Thyroid gland (tissue), 4 donors: Measurements from ENCODE around the gene TKTL1.

Experiments
- POLR2A ChIP-seq, 2 donors: fragments of 450-650 bp; IDR thresholded peaks; one replicate each; pipeline ENCODE4 v1.6.1; 2017; ENCODE audit warnings: antibody characterized with exemption in 2 of 2, mild to moderate bottlenecking in 2 of 2, moderate library complexity in 1 of 2
- TF ChIP-seq, protein P1 (sequence below), 6 experiments: fragments of 200-600 bp in 3 of 6; fragments of 450-650 bp in 3 of 6; sonication (generic) in 3 of 6; IDR thresholded peaks; one replicate each; pipeline ENCODE4 v1.5.1; 2016 to 2019; ENCODE audit warnings: antibody characterized with exemption in 6 of 6, mild to moderate bottlenecking in 2 of 6, inconsistent platforms in 1 of 6, moderate library complexity in 1 of 6

DNA sequence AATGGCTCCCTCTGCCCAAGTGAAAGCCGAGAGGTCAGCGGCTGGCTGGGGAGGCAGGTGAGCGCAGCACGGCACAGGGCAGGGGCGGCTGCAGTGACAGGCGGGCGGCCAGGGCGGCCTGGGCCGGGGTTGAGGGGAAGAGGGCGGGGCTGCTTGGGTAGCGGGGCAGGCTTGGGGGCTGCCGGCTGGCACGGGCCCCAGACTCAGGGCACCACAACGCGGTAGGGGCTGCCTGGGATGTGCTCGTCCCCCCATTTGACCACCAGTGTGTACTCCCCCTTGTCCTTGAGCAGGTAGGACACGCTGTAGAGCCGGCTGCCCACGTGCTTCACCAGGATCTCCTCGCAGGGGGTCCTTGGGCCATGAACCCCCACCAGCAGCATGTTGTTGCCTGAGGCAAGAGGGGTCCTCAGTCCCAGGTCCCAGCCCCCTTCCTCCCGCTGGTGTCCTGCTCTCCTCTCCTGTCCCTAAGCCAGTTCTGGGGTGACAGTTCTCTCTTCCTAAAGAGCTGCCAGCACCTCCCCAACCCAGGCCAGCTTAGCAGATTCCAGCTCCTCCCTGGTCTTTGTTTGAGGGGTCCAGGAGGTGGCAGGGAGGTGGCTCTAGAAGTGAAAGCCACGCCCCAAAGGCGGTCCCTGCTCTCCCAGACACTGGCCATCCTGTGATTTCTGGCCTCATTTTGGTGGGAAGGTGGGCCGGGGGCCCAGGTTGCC is 53.2 kb downstream of the TKTL1 start:
- TF ChIP-seq, protein P1, sequence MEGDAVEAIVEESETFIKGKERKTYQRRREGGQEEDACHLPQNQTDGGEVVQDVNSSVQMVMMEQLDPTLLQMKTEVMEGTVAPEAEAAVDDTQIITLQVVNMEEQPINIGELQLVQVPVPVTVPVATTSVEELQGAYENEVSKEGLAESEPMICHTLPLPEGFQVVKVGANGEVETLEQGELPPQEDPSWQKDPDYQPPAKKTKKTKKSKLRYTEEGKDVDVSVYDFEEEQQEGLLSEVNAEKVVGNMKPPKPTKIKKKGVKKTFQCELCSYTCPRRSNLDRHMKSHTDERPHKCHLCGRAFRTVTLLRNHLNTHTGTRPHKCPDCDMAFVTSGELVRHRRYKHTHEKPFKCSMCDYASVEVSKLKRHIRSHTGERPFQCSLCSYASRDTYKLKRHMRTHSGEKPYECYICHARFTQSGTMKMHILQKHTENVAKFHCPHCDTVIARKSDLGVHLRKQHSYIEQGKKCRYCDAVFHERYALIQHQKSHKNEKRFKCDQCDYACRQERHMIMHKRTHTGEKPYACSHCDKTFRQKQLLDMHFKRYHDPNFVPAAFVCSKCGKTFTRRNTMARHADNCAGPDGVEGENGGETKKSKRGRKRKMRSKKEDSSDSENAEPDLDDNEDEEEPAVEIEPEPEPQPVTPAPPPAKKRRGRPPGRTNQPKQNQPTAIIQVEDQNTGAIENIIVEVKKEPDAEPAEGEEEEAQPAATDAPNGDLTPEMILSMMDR (IDR thresholded peaks at IDR 0.05) = no peak
- TF ChIP-seq POLR2A (IDR thresholded peaks at IDR 0.05) = no peak
